ENCODE data around the gene HOOK2.

- TF ChIP-seq CTCF (IDR thresholded peaks at IDR 0.05) (no peak), POLR2A (IDR thresholded peaks at IDR 0.05) (no peak), EP300 (IDR thresholded peaks at IDR 0.05) (no peak)
Observed at GRCh38 chr19:12733369-12734214, 41.8 kb downstream of the HOOK2 start.

Data from tibial nerve (tissue), 4 donors.